Activated CD8-positive, alpha-beta T cell treated with anti-CD3 and anti-CD28 coated beads, Interleukin-2, amount 10 ng/mL, durations not matched to agents 7 days and 5 days (primary cell): ENCODE results near the gene RNF217. TPM values are rescaled to one million over a fixed set of nuclear protein-coding genes. Genes with fewer than 3 reads are reported as not detected.

Experiments
- ATAC-seq: fragments of 150-1000 bp; cut with Tn5 transposase; one replicate; pipeline ENCODE4 v1.10.0; 2021; ENCODE audit warnings: moderate library complexity
- CTCF ChIA-PET: fragments of 350-600 bp; sonication (Branson Sonifier 250); formaldehyde crosslinking; loops from one replicate; lab custom pipeline; 2021; ENCODE audit warnings: antibody characterized with exemption; lab: Charles Lee
- POLR2A ChIA-PET: fragments of 350-600 bp; sonication (Branson Sonifier 250); formaldehyde crosslinking; loops from one replicate; lab custom pipeline; 2021; ENCODE audit warnings: antibody characterized with exemption; lab: Charles Lee
- DNase-seq: peaks from one replicate; pipeline ENCODE4 v3.0.0-alpha.2; 2020
- H3K27ac Mint-ChIP-seq: one replicate; pipeline ENCODE4 v1.8.0; 2021; ENCODE audit warnings: mild to moderate bottlenecking, mixed read lengths
- H3K27me3 Mint-ChIP-seq: one replicate; pipeline ENCODE4 v1.8.0; 2021; ENCODE audit warnings: low read depth, mixed read lengths
- H3K36me3 Mint-ChIP-seq: one replicate; pipeline ENCODE4 v1.8.0; 2021; ENCODE audit warnings: low read depth, mixed read lengths
- H3K4me1 Mint-ChIP-seq: one replicate; pipeline ENCODE4 v1.8.0; 2021; ENCODE audit warnings: low read depth, mixed read lengths
- H3K4me3 Mint-ChIP-seq: one replicate; pipeline ENCODE4 v1.8.0; 2021; ENCODE audit warnings: mild to moderate bottlenecking, mixed read lengths
- H3K9me3 Mint-ChIP-seq: one replicate; pipeline ENCODE4 v1.8.0; 2022; ENCODE audit warnings: mixed read lengths; ENCODE audit not compliant: insufficient read depth
- total RNA-seq, 2 experiments: library from RNA; stranded (reverse); gene quantifications; one replicate each; pipeline ENCODE4 v1.2.3, GENCODE V29; 2021

Gene RNF217
- total RNA-seq, 2 experiments from 2014 or later, result 0.52 TPM; not detected in 1

- Mint-ChIP-seq H3K27me3 (peaks cover 2% of the 10 kb centered on the region), H3K4me3 (no peak overlapping the region), H3K36me3 (no peaks in the 10 kb centered on the region), H3K27ac (no peak overlapping the region), H3K9me3 (no peaks in the 10 kb centered on the region), H3K4me1 (no peaks in the 10 kb centered on the region)
- ATAC-seq (no peak), DNase-seq (no peak)
- CTCF ChIA-PET, result no interaction called here
- POLR2A ChIA-PET, result no interaction called here
Observed at GRCh38 chr6:125077453-125077852, 115.2 kb downstream of the RNF217 start.

GRCh38 chr6:125078602-125079321 is 116.5 kb downstream of the RNF217 start:
- CTCF ChIA-PET, result no interaction called here
- POLR2A ChIA-PET, result no interaction called here
- no peak for ATAC-seq

GRCh38 chr6:125082908-125083683 is 120.9 kb downstream of the RNF217 start:
- ChIA-PET CTCF (no interaction called here), POLR2A (no interaction called here)
- H3K4me1 Mint-ChIP-seq, result no peaks in the 10 kb centered on the region
- H3K27ac Mint-ChIP-seq, result no peak overlapping the region
- no peak overlapping the region for H3K4me3 Mint-ChIP-seq
- no peaks in the 10 kb centered on the region for H3K36me3 Mint-ChIP-seq
- H3K9me3 Mint-ChIP-seq, result no peaks in the 10 kb centered on the region
- DNase-seq (no peak), ATAC-seq (no peak)
- peaks cover 6% of the 10 kb centered on the region for H3K27me3 Mint-ChIP-seq

More at GRCh38 chr6:125078602-125079321, 116.5 kb downstream of the RNF217 start:
- no peaks in the 10 kb centered on the region for H3K9me3 Mint-ChIP-seq
- peaks cover 2% of the 10 kb centered on the region for H3K27me3 Mint-ChIP-seq
- no peaks in the 10 kb centered on the region for H3K36me3 Mint-ChIP-seq
- no peaks in the 10 kb centered on the region for H3K4me1 Mint-ChIP-seq
- no peak for DNase-seq
- no peak overlapping the region for H3K4me3 Mint-ChIP-seq
- no peak overlapping the region for H3K27ac Mint-ChIP-seq

GRCh38 chr6:125083684-125083990 is 121.4 kb downstream of the RNF217 start:
- no peaks in the 10 kb centered on the region for H3K4me1 Mint-ChIP-seq
- no peak overlapping the region for H3K4me3 Mint-ChIP-seq
- H3K9me3 Mint-ChIP-seq, result no peaks in the 10 kb centered on the region
- ChIA-PET POLR2A (no interaction called here), CTCF (no interaction called here)
- H3K27ac Mint-ChIP-seq, result no peak overlapping the region
- no peak for DNase-seq
- ATAC-seq, result no peak
- H3K27me3 Mint-ChIP-seq, result peaks cover 6% of the 10 kb centered on the region
- H3K36me3 Mint-ChIP-seq, result no peaks in the 10 kb centered on the region

- DNase-seq (no peak), ATAC-seq (no peak)
- Mint-ChIP-seq H3K4me1 (no peaks in the 10 kb centered on the region), H3K9me3 (no peaks in the 10 kb centered on the region), H3K27me3 (peaks cover 4% of the 10 kb centered on the region), H3K36me3 (no peaks in the 10 kb centered on the region), H3K4me3 (no peak overlapping the region), H3K27ac (no peak overlapping the region)
- CTCF ChIA-PET, result no interaction called here
- POLR2A ChIA-PET, result no interaction called here
Observed at GRCh38 chr6:125086716-125087115, 124.5 kb downstream of the RNF217 start.

- Mint-ChIP-seq H3K9me3 (no peaks in the 10 kb centered on the region), H3K4me3 (no peak overlapping the region), H3K4me1 (no peaks in the 10 kb centered on the region), H3K36me3 (no peaks in the 10 kb centered on the region), H3K27me3 (peaks cover 4% of the 10 kb centered on the region), H3K27ac (no peak overlapping the region)
- no peak for DNase-seq
- ChIA-PET CTCF (no interaction called here), POLR2A (no interaction called here)
- ATAC-seq, result no peak
Observed at GRCh38 chr6:125088963-125089362, 126.7 kb downstream of the RNF217 start.

- POLR2A ChIA-PET, result no interaction called here
- no peak for ATAC-seq
- CTCF ChIA-PET, result no interaction called here
Observed at GRCh38 chr6:125094563-125094962, 132.3 kb downstream of the RNF217 start.

GRCh38 chr6:125095580-125096301 is 133.5 kb downstream of the RNF217 start:
- DNase-seq (no peak), ATAC-seq (no peak)
- Mint-ChIP-seq H3K27ac (no peak overlapping the region), H3K36me3 (no peaks in the 10 kb centered on the region), H3K27me3 (peaks cover 28% of the 10 kb centered on the region), H3K4me3 (no peak overlapping the region), H3K9me3 (no peaks in the 10 kb centered on the region), H3K4me1 (no peaks in the 10 kb centered on the region)
- ChIA-PET CTCF (no interaction called here), POLR2A (no interaction called here)

More at GRCh38 chr6:125094563-125094962, 132.3 kb downstream of the RNF217 start:
- DNase-seq, result no peak
- Mint-ChIP-seq H3K27ac (no peak overlapping the region), H3K27me3 (peaks cover 21% of the 10 kb centered on the region), H3K4me1 (no peaks in the 10 kb centered on the region), H3K4me3 (no peak overlapping the region), H3K9me3 (no peaks in the 10 kb centered on the region), H3K36me3 (no peaks in the 10 kb centered on the region)

- CTCF ChIA-PET, result interaction anchor here (0.9 kb wide), 1 partner anchor 56 kb away, joined by 3 read pairs; the partner anchor contains the start of gene TPD52L1
Observed at GRCh38 chr6:125097186-125097585, 134.9 kb downstream of the RNF217 start.

GRCh38 chr6:125098253-125098652 is 136.0 kb downstream of the RNF217 start:
- no peak overlapping the region for H3K27ac Mint-ChIP-seq
- no peaks in the 10 kb centered on the region for H3K4me1 Mint-ChIP-seq
- no peak overlapping the region for H3K4me3 Mint-ChIP-seq
- no peaks in the 10 kb centered on the region for H3K36me3 Mint-ChIP-seq
- H3K9me3 Mint-ChIP-seq, result no peaks in the 10 kb centered on the region
- ATAC-seq, result no peak
- DNase-seq, result no peak
- H3K27me3 Mint-ChIP-seq, result peaks cover 31% of the 10 kb centered on the region
- ChIA-PET CTCF (no interaction called here), POLR2A (no interaction called here)

More at GRCh38 chr6:125097186-125097585, 134.9 kb downstream of the RNF217 start:
- POLR2A ChIA-PET, result no interaction called here
- Mint-ChIP-seq H3K4me3 (no peak overlapping the region), H3K27ac (no peak overlapping the region), H3K4me1 (no peaks in the 10 kb centered on the region), H3K36me3 (no peaks in the 10 kb centered on the region), H3K9me3 (no peaks in the 10 kb centered on the region), H3K27me3 (peaks cover 31% of the 10 kb centered on the region)
- no peak for ATAC-seq
- DNase-seq, result no peak

- POLR2A ChIA-PET, result interaction anchor here (0.7 kb wide), 1 partner anchor 520 kb away, joined by 4 read pairs; no protein-coding TSS in a partner anchor
- Mint-ChIP-seq H3K27me3 (peaks cover 31% of the 10 kb centered on the region), H3K9me3 (no peaks in the 10 kb centered on the region), H3K36me3 (no peaks in the 10 kb centered on the region), H3K4me3 (peak overlapping the region; percentile 39), H3K4me1 (no peaks in the 10 kb centered on the region), H3K27ac (no peak overlapping the region)
- CTCF ChIA-PET, result interaction anchor here (0.5 to 0.7 kb wide), 2 partner anchors 32 to 56 kb away, joined by 4 read pairs; no protein-coding TSS in a partner anchor
- no peak for DNase-seq
- ATAC-seq, result peak; percentile 84
Observed at GRCh38 chr6:125099211-125100073, 137.2 kb downstream of the RNF217 start.
